HG02678 (cell line): ENCODE measurements around the gene SLC6A12.

Experiments used
- ATAC-seq: cut with Tn5 transposase; IDR thresholded peaks from one replicate; pipeline ENCODE4 v1.9.1; 2021; ENCODE audit warnings: mild to moderate bottlenecking, moderate library complexity; ENCODE audit not compliant: unreplicated experiment

The SLC6A12 gene

DNA sequence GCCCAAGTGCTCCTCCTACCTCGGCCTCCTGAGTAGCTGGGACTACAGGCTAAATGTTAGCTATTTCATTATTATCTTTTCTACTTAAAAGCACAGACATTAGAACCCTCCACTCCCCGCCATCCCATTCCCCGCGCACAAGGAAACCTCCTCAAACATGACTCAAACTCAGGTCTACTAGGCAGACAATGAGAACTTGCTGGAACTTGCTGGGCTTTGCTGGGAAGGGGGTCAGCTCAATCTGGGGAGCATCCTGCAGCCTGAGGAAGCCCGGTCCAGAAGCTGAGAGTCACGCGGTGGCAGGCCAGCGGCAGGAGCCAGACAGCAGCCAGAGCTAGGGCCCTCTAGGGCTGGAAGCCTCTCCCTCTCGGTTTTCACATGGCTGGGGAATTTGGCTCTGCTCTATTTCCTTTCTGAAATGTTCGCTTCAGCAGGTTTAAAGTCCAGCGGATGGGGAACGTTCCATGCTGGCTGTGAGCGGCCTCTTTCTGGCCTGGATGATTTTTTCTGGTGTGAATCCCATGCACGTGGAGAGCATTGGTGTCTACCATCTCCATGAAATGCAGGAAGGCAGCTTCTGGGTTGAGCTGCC lies 68.5 kb downstream of the SLC6A12 start:
- ATAC-seq: no peak

DNA sequence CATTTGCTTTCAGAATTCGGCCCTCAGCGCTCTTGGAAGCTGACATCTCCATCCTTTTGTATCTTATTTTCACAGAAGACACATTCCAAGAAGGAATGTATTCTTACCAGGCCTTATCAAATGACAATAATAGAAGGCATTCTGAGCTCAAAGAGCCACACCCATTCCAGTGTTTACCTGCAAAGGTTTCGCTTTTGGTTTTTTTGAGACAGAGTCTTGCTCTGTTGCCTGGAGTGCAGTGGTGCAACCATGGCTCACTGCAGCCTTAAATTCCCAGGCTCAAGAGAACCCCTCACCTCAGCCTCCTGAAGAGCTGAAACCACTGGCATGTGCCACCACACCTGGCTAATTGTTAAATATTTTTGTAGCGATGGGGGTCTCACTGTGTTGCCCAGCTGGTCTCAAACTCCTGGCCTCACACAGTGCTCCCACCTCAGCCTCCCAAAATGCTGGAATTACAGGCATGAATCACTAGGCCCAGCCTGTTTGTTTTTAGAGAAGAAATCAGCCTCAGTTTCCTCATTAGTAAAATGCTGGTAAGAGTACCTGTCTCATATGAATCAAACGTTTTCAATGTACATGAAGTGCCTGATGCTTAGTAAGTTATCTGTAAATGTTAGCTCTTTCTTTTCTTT lies 69.2 kb downstream of the SLC6A12 start:
- no peak for ATAC-seq

DNA sequence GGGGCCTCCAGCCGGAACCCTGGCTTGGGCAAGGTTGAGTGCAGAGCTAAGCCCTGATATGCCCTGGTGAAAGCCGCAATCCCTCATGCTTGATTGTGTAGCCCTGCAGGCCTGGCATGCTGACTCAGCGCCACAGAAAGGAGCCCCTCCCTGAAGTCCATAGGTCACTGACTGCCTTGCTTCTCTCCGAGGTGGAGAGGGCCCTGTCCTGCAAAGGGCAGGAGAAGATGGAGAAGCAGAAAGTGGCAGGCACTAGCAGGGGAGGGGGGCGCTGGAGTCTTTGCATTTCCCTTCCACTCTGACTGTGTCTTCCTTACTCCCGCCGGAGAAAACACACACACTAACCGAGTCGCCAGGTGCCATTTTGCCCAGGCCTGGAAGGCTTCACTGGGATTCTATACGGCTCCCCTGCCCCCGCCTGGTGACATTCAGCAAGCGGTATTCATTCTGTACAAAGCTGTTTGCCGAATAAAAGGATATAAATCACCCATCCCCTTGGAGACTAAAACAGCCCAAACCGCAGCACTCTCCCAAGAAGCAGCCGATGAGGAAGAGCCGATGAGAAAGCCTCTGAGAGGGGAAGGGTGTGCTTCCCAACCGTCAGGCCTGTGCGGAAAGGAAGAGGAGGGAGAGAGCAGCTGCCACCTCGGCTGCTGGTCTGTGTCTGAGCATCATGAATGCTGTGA lies 69.8 kb downstream of the SLC6A12 start:
- no peak for ATAC-seq

DNA sequence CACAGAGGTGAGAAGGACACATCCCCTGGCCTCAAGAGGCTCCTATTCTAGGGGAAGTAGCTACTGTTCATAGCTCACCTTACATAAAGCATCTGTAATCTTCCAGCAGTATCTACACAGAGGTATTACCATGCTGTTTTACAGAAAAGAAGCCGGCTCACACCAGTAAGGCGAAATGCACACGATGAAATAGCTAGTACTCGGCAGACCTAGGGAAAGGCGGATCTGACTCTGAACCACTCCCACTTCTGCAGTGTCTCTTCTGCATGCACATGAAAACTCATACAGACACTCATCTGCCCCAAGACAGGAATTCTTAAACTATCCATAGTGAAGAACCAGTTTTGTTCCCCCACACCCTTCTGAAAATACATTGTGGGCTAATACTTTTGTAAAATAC lies 73.8 kb downstream of the SLC6A12 start:
- no peak for ATAC-seq
